Gastrocnemius medialis (tissue), 4 donors: ENCODE results near the gene GRIN2A.

ENCODE experiments used
- POLR2A ChIP-seq, 2 donors: fragments of 450-650 bp; IDR thresholded peaks; one replicate each; pipeline ENCODE4 v1.6.1; 2017; ENCODE audit warnings: antibody characterized with exemption in 2 of 2, mild to moderate bottlenecking in 2 of 2, moderate library complexity in 2 of 2
- TF ChIP-seq, protein P1 (sequence below), 5 experiments: fragments of 450-650 bp in 3 of 5; fragments of 200-600 bp in 2 of 5; sonication (generic) in 2 of 5; IDR thresholded peaks in 4 of 5; conservative IDR thresholded peaks in 1 of 5; 1 replicate in 4 of 5; 2 replicates in 1 of 5; pipeline ENCODE4 v1.5.1; 2016 to 2019; ENCODE audit warnings: antibody characterized with exemption in 5 of 5, mild to moderate bottlenecking in 3 of 5, moderate library complexity in 3 of 5

DNA sequence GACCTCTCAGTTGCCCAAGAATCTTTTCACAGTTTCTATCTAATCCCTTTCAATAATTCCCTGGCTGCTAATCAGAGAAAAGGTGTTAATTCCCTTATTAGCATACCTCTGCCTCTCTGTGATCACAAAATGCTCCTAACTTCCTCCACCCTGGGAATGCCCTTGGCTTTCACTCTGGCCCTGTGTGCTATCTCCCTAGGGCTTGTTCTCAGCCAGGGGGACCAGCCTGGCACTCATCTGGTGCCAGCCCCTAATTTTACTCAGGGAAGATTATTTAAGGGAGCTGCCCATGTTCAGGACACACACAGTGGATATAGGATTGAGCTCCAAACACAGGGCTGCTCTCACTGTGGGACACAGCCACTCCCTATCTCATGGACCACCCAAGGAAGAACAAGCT lies 225.2 kb downstream of the GRIN2A start:
- TF ChIP-seq, protein P1, sequence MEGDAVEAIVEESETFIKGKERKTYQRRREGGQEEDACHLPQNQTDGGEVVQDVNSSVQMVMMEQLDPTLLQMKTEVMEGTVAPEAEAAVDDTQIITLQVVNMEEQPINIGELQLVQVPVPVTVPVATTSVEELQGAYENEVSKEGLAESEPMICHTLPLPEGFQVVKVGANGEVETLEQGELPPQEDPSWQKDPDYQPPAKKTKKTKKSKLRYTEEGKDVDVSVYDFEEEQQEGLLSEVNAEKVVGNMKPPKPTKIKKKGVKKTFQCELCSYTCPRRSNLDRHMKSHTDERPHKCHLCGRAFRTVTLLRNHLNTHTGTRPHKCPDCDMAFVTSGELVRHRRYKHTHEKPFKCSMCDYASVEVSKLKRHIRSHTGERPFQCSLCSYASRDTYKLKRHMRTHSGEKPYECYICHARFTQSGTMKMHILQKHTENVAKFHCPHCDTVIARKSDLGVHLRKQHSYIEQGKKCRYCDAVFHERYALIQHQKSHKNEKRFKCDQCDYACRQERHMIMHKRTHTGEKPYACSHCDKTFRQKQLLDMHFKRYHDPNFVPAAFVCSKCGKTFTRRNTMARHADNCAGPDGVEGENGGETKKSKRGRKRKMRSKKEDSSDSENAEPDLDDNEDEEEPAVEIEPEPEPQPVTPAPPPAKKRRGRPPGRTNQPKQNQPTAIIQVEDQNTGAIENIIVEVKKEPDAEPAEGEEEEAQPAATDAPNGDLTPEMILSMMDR (IDR thresholded peaks at IDR 0.05 in 4 of 5, conservative IDR thresholded peaks at IDR 0.05 in 1 of 5) = no peak
- TF ChIP-seq POLR2A (IDR thresholded peaks at IDR 0.05) = no peak
